GM21526 (cell line): ENCODE measurements around the gene TSHZ2.
"Not testable (repeated sequence)": the region's sequence is repeated elsewhere in the genome, so short reads cannot be mapped to it uniquely, and the experiment has no call there.

Experiments used
- ATAC-seq: cut with Tn5 transposase; IDR thresholded peaks from one replicate; pipeline ENCODE4 v1.9.1; 2021; ENCODE audit warnings: moderate library complexity; ENCODE audit not compliant: unreplicated experiment, low FRiP score

Gene TSHZ2

DNA sequence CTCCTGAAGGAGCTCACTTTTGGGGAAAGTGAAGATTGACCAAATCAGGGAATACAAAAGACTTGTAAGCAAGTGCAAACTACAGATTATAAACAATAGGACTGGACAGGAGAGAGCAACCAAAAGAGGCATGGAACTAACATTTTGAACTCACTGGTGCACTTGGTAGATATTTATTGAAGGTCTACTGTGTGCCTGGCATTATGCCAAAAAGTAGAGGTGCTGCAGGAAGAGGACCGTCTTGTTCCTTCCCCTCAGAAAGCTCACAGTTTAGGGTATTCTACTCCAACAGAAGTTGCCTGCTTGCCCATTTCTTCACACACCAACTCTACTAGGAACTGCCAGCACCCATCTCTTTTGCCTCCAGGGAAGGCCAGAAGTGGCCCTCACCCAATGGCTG, 10.0 kb upstream of the TSHZ2 start:
- no peak for ATAC-seq

- ATAC-seq = no peak
Observed at GRCh38 chr20:52963131-52963530, 9.0 kb upstream of the TSHZ2 start.

DNA sequence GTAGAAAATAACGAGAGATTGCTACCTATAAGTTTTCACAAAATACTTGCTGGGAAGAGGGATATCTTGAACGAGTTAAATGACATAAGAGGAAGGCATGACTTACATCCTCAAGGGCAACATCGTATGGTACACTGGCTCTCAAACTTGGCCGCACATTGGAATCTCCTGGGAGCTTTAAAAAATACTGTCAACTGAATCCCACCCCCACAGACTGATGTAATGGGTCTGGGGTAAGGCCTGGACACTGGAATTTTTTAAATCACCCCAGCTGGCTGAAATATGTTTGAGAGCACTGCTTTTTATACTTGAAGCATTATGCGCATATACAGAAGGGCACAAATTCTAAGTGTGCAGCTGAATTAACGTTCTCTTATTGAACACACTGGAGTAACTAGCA, 8.0 kb upstream of the TSHZ2 start:
- no peak for ATAC-seq

- ATAC-seq = no peak
Observed at GRCh38 chr20:52965380-52965779, 6.8 kb upstream of the TSHZ2 start.

DNA sequence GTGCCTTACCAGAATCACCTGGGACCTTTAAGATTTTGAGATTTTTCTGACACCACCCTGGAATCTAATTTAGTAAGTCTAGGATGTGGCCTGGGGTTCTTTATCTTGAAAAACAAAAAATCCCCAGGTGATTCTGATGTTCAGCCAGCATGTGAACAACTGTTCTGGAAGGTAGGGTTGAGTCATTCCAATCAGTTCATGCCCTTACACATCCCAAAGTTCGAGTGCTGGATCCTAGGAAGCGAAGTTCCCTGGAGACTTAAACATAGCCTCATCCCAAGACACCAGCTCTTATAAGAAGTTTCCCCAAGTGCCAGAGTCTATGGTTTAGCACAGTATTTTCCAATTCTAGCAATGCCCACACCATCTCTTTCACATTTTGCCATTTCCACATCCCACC, 6.3 kb upstream of the TSHZ2 start:
- no peak for ATAC-seq

DNA sequence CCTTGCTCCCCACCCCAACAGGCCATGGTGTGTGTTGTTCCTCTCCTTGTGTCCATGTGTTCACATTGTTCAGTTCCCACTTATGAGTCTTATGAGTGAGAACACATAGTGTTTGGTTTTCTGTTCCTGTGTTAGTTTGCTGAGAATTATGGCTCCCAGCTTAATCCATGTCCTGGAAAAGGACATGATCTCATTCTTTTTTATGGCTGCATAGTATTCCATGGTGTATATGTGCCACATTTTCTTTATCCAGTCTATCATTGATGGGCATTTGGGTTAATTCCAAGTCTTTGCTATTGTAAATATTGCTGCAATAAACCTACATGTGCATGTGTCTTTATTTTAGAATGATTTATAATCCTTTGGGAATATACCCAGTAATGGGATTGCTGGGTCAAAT, 5.6 kb upstream of the TSHZ2 start:
- not testable (repeated sequence) for ATAC-seq

- ATAC-seq = no peak
Observed at GRCh38 chr20:52971498-52972189, 514 bp upstream of the TSHZ2 start.

GRCh38 chr20:52972965-52973819, 1.0 kb downstream of the TSHZ2 start:
- no peak for ATAC-seq

DNA sequence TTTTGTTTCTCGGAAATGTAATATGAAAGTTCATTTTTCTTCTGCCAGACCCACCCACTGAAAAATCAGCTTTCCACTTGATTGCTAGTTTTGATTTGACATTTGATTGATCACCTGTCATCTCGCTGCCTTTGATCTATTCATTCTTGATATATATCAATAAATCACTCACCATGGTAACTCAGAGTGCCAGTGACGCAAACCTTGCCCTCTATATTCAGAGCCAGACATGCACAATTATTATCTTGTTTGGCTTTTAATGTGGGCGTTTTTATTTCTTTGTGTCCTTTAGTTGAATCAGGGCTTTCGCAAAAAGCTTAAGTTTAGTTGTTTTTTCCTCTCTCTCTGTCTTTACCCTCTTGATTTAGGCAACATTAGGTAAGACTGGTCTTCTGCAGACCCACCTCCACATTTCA, 2.0 kb downstream of the TSHZ2 start:
- no peak for ATAC-seq

GRCh38 chr20:52975029-52975732, 3.0 kb downstream of the TSHZ2 start:
- no peak for ATAC-seq

DNA sequence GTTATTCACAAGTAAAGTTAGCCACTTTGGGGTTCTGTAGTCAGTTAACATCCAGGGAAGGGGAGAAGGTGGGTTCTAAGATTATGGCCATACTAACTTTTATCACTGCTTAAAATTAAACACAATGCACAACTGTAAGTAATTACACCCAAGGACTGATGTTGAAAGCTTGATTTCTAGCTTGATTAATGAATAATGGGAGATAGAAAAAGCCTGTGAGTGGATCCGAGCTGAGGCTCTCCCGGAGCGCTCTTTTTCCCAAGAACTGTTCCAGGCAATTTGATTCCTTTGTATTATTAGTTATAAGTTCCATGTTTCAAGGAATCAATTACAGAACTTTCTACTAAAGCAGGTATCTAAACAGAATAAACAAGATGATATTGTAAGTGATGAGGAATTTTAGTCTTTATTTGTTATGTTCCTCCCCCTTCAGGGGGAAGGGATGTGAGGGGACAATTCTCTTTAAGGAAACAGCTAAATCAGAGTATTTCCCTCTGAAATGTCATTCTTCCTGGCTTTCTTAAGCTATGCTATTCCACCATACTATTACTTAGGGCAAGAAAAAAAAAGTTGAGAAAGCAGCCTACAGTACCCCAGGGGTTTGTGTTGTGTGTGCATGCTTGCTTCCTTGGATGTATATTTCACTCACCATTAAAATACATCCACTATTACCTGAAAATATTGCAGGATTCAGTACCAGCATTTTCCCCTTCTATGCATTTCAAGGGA, 3.8 kb downstream of the TSHZ2 start:
- no peak for ATAC-seq

DNA sequence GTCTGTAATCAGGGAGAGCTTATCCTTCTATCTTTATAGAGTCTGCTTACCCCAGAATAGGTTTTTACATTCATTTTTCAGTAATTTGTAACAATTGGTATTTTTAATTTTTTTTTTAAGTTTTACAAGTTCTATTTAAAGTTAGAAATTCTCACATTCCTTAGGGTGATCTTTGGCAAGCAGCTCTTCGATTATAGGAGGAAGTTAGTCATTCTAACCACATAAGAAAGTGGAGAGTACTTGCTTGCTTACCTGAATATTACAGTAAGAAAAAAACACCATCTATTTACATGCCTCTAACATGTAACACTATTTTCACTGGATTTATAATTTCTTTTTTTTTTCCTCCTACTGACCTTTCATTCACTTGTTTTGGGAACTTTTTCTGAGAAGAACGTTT, 6.7 kb downstream of the TSHZ2 start:
- no peak for ATAC-seq

GRCh38 chr20:52981051-52981450, 8.9 kb downstream of the TSHZ2 start:
- ATAC-seq = no peak

- ATAC-seq = no peak
Observed at GRCh38 chr20:52983726-52984450, 11.7 kb downstream of the TSHZ2 start.

GRCh38 chr20:52984451-52984810, 12.3 kb downstream of the TSHZ2 start:
- no peak for ATAC-seq

- ATAC-seq = no peak
Observed at GRCh38 chr20:52985687-52986086, 13.5 kb downstream of the TSHZ2 start.

- no peak for ATAC-seq
Observed at GRCh38 chr20:52987295-52987694, 15.1 kb downstream of the TSHZ2 start.

- no peak for ATAC-seq
Observed at GRCh38 chr20:52991830-52992229, 19.7 kb downstream of the TSHZ2 start.

GRCh38 chr20:52992632-52993031, 20.5 kb downstream of the TSHZ2 start:
- no peak for ATAC-seq

- no peak for ATAC-seq
Observed at GRCh38 chr20:52993076-52993475, 20.9 kb downstream of the TSHZ2 start.
